ENCODE data around the gene PROZ. TPM values are rescaled to one million over a fixed set of nuclear protein-coding genes. Genes with fewer than 3 reads are reported as not detected.

Gene PROZ
- total RNA-seq, 1 donor, result not detected

DNA sequence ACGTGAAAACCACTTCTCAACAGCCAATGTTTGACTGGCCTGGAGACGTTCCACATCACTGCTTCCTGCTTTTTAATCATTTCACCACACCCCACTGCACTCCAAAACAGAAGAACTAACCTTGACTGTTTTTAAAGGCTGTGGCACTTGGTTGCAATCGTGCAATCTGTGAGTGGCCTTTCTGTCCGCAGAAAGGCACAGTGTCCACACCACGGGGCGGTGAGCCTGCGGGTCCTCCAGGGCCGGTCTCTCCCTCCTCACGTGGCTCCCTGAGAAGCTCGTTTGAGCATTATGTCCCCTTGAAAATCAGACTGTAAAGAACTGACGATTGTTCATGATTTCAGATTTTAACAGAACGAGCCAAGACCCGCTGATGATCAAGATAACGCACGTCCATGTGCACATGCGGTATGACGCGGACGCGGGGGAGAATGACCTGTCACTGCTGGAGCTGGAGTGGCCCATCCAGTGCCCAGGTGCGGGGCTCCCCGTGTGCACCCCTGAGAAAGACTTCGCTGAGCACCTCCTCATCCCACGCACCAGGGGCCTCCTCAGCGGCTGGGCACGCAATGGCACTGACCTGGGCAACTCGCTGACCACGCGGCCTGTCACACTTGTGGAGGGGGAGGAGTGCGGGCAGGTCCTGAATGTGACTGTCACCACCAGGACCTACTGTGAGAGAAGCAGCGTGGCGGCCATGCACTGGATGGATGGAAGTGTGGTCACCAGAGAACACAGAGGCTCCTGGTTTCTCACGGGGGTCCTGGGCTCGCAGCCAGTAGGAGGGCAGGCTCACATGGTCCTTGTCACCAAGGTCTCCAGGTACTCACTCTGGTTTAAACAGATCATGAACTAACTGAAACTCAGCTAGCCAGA lies 13.0 kb downstream of the PROZ start:
- no peak overlapping the region for H3K4me2 ChIP-seq (ENCODE audit: insufficient read depth, low read length)
- no peaks in the 10 kb centered on the region for H3K9me3 ChIP-seq (ENCODE audit: low read depth, low read length)
- TF ChIP-seq, protein P1, sequence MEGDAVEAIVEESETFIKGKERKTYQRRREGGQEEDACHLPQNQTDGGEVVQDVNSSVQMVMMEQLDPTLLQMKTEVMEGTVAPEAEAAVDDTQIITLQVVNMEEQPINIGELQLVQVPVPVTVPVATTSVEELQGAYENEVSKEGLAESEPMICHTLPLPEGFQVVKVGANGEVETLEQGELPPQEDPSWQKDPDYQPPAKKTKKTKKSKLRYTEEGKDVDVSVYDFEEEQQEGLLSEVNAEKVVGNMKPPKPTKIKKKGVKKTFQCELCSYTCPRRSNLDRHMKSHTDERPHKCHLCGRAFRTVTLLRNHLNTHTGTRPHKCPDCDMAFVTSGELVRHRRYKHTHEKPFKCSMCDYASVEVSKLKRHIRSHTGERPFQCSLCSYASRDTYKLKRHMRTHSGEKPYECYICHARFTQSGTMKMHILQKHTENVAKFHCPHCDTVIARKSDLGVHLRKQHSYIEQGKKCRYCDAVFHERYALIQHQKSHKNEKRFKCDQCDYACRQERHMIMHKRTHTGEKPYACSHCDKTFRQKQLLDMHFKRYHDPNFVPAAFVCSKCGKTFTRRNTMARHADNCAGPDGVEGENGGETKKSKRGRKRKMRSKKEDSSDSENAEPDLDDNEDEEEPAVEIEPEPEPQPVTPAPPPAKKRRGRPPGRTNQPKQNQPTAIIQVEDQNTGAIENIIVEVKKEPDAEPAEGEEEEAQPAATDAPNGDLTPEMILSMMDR (IDR thresholded peaks at IDR 0.05; ENCODE audit: extremely low read depth, low read depth, low read length), result no peak
- no peaks in the 10 kb centered on the region for H3K4me1 ChIP-seq (ENCODE audit: insufficient read depth, low read length)
- H3K36me3 ChIP-seq (ENCODE audit: insufficient read depth, low read length), result peaks cover 47% of the 10 kb centered on the region
- peak; percentile 76 for DNase-seq (ENCODE audit: insufficient read length, low spot score, missing footprints)
- no peaks in the 10 kb centered on the region for H3K79me2 ChIP-seq (ENCODE audit: insufficient read depth, low read length)
- H3K27ac ChIP-seq (ENCODE audit: low read depth, low read length), result no peak overlapping the region
- H4K20me1 ChIP-seq (ENCODE audit: insufficient read depth, low read length), result no peaks in the 10 kb centered on the region
- H3K4me3 ChIP-seq (ENCODE audit: insufficient read depth, low read length), result no peak overlapping the region
- H2AFZ ChIP-seq (ENCODE audit: low read length), result no peak overlapping the region
- no peaks in the 10 kb centered on the region for H3K27me3 ChIP-seq (ENCODE audit: insufficient read depth, low read length)

DNA sequence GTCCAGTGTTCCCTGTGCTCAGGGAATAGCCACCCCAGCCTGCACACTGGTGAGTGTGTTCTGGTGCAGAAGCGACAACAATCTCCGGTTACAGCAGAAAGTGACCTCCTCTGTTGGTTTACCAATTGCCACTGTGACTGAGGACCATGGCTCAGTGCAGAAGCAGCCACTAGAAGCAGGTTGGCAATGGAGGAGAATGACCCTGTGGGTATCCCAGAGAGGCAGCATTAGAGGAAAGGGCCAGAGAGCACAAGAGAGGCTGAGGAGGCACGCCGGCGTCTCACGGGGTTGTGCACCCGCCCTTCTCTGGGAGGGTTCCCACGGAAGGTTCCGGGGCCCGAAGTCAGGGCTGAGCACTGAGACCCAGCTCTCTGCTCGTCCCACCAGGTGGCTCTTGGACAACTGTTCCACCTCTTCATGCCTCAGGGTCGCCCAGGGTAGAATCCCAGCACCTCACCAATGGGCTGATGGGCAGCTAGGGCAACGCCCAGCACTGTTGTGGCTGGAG lies 14.0 kb downstream of the PROZ start:
- Histone ChIP-seq H3K27ac (ENCODE audit: low read depth, low read length) (no peak overlapping the region), H3K36me3 (ENCODE audit: insufficient read depth, low read length) (peaks cover 52% of the 10 kb centered on the region), H3K4me3 (ENCODE audit: insufficient read depth, low read length) (no peak overlapping the region), H3K4me1 (ENCODE audit: insufficient read depth, low read length) (no peaks in the 10 kb centered on the region), H4K20me1 (ENCODE audit: insufficient read depth, low read length) (no peaks in the 10 kb centered on the region), H3K4me2 (ENCODE audit: insufficient read depth, low read length) (no peak overlapping the region), H2AFZ (ENCODE audit: low read length) (no peak overlapping the region), H3K27me3 (ENCODE audit: insufficient read depth, low read length) (no peaks in the 10 kb centered on the region), H3K79me2 (ENCODE audit: insufficient read depth, low read length) (no peaks in the 10 kb centered on the region), H3K9me3 (ENCODE audit: low read depth, low read length) (no peaks in the 10 kb centered on the region)
- TF ChIP-seq, protein P1 (IDR thresholded peaks at IDR 0.05; ENCODE audit: extremely low read depth, low read depth, low read length), result no peak
- no peak for DNase-seq (ENCODE audit: insufficient read length, low spot score, missing footprints)

DNA sequence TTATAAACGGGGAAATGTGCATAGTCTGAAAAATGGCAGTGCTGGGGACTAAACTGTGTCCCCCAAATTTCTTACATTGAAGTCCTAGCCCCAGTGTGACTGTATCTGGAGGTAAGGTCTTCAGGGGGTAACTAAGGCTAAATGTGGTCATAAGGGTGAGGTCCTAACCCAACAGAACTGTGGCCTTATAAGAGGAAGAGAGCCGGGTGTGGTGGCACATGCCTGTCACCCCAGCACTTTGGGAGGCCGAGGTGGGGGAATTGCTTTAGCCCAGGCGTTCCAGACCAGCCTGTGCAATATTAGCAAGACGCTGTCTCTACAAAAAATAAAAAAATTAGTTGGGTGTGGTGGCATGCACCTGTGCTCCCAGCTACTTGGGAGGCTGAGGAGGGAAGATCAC lies 17.8 kb downstream of the PROZ start:
- TF ChIP-seq, protein P1 (IDR thresholded peaks at IDR 0.05; ENCODE audit: extremely low read depth, low read depth, low read length), result no peak
- H4K20me1 ChIP-seq (ENCODE audit: insufficient read depth, low read length), result no peaks in the 10 kb centered on the region
- H3K4me2 ChIP-seq (ENCODE audit: insufficient read depth, low read length), result no peak overlapping the region
- H3K4me3 ChIP-seq (ENCODE audit: insufficient read depth, low read length), result no peak overlapping the region
- no peak overlapping the region for H2AFZ ChIP-seq (ENCODE audit: low read length)
- DNase-seq (ENCODE audit: insufficient read length, low spot score, missing footprints), result no peak
- H3K4me1 ChIP-seq (ENCODE audit: insufficient read depth, low read length), result peaks cover 16% of the 10 kb centered on the region
- no peaks in the 10 kb centered on the region for H3K27me3 ChIP-seq (ENCODE audit: insufficient read depth, low read length)
- peaks cover 70% of the 10 kb centered on the region for H3K36me3 ChIP-seq (ENCODE audit: insufficient read depth, low read length)
- H3K27ac ChIP-seq (ENCODE audit: low read depth, low read length), result no peak overlapping the region
- no peaks in the 10 kb centered on the region for H3K9me3 ChIP-seq (ENCODE audit: low read depth, low read length)
- no peaks in the 10 kb centered on the region for H3K79me2 ChIP-seq (ENCODE audit: insufficient read depth, low read length)

DNA sequence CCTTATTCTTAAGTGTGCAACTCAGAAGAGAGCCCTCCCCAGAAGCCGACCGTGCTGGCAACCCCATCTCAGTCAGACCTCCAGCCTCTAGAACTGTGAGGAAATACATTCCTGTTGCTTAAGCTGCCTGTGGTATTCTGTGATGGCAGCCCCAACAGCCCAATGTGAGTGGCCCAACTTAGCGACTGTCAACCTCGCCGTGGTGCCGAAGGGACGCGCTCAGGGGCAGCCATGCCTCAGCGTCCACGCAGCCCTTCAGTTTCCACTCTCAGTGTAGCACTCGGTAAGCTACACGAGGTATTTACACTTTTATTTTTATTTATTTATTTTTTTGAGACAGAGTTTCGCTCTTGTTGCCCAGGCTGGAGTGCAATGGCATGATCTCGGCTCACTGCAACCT lies 18.4 kb downstream of the PROZ start:
- no peak overlapping the region for H3K4me2 ChIP-seq (ENCODE audit: insufficient read depth, low read length)
- H3K36me3 ChIP-seq (ENCODE audit: insufficient read depth, low read length), result peaks cover 65% of the 10 kb centered on the region
- no peaks in the 10 kb centered on the region for H3K27me3 ChIP-seq (ENCODE audit: insufficient read depth, low read length)
- H3K9me3 ChIP-seq (ENCODE audit: low read depth, low read length), result no peaks in the 10 kb centered on the region
- no peak overlapping the region for H2AFZ ChIP-seq (ENCODE audit: low read length)
- no peak for DNase-seq (ENCODE audit: insufficient read length, low spot score, missing footprints)
- H3K4me3 ChIP-seq (ENCODE audit: insufficient read depth, low read length), result no peak overlapping the region
- TF ChIP-seq, protein P1 (IDR thresholded peaks at IDR 0.05; ENCODE audit: extremely low read depth, low read depth, low read length), result no peak
- peaks cover 18% of the 10 kb centered on the region for H3K4me1 ChIP-seq (ENCODE audit: insufficient read depth, low read length)
- no peaks in the 10 kb centered on the region for H4K20me1 ChIP-seq (ENCODE audit: insufficient read depth, low read length)
- no peak overlapping the region for H3K27ac ChIP-seq (ENCODE audit: low read depth, low read length)
- H3K79me2 ChIP-seq (ENCODE audit: insufficient read depth, low read length), result no peaks in the 10 kb centered on the region

Measured in osteoblast (primary cell).